Neuronal stem cell (in vitro differentiated cells): ENCODE data around the gene IQCH.
"Not testable (repeated sequence)": the region's sequence is repeated elsewhere in the genome, so short reads cannot be mapped to it uniquely, and the experiment has no call there.

Experiments used
- DNase-seq: peaks from one replicate; pipeline ENCODE4 v3.0.0-alpha.2; 2013; ENCODE audit warnings: low spot score
- H2AFZ ChIP-seq: one replicate; pipeline ENCODE4 v1.6.1; 2013; ENCODE audit warnings: mild to moderate bottlenecking, low read length, inconsistent platforms
- H2AK5ac ChIP-seq: 2 replicates; pipeline ENCODE4 v1.6.1; 2013; ENCODE audit warnings: low read depth, mild to moderate bottlenecking, inconsistent platforms, low read length, moderate library complexity, mixed read lengths
- H2BK120ac ChIP-seq: 2 replicates; pipeline ENCODE4 v1.6.1; 2013; ENCODE audit warnings: low read depth, mild to moderate bottlenecking, inconsistent platforms, low read length, moderate library complexity, mixed read lengths
- H2BK12ac ChIP-seq: one replicate; pipeline ENCODE4 v1.6.1; 2013; ENCODE audit warnings: low read length, inconsistent platforms
- H2BK15ac ChIP-seq: 2 replicates; pipeline ENCODE4 v1.6.1; 2013; ENCODE audit warnings: mild to moderate bottlenecking, low read length, inconsistent platforms, mixed read lengths
- H2BK5ac ChIP-seq: one replicate; pipeline ENCODE4 v1.6.1; 2013; ENCODE audit warnings: inconsistent platforms, mild to moderate bottlenecking, low read length, moderate library complexity
- H3K14ac ChIP-seq: one replicate; pipeline ENCODE4 v1.6.1; 2013; ENCODE audit warnings: low read length, inconsistent platforms
- H3K18ac ChIP-seq: 2 replicates; pipeline ENCODE4 v1.6.1; 2013; ENCODE audit warnings: low read length, inconsistent platforms
- H3K23ac ChIP-seq: 2 replicates; pipeline ENCODE4 v1.6.1; 2013; ENCODE audit warnings: low read depth, mild to moderate bottlenecking, mixed read lengths, low read length, inconsistent platforms; ENCODE audit not compliant: poor library complexity
- H3K27ac ChIP-seq: replicated peaks from 3 replicates; pipeline ENCODE4 v1.5.1; 2013; ENCODE audit warnings: low read length, inconsistent platforms
- H3K27me3 ChIP-seq, 3 experiments: 2 replicates each; pipeline ENCODE4 v1.6.1; 2013; ENCODE audit warnings: low read length in 3 of 3, mild to moderate bottlenecking in 2 of 3, inconsistent platforms in 1 of 3, low read depth in 1 of 3, mixed read lengths in 1 of 3, moderate library complexity in 1 of 3; ENCODE audit not compliant: control insufficient read depth in 3 of 3, insufficient read depth in 3 of 3
- H3K36me3 ChIP-seq, 2 donors: replicated peaks in 1 of 2; 2 replicates each; pipeline ENCODE4 v1.6.1; 2013; ENCODE audit warnings: low read length in 2 of 2; ENCODE audit not compliant: control insufficient read depth in 2 of 2, insufficient read depth in 2 of 2
- H3K4ac ChIP-seq: 2 replicates; pipeline ENCODE4 v1.6.1; 2013; ENCODE audit warnings: inconsistent platforms, mild to moderate bottlenecking, low read length, moderate library complexity
- H3K4me1 ChIP-seq, 2 donors: 1 replicate in 1 of 2; 2 replicates in 1 of 2; pipeline ENCODE4 v1.6.1; 2013; ENCODE audit warnings: low read length in 2 of 2, low read depth in 1 of 2; ENCODE audit not compliant: control insufficient read depth in 2 of 2, insufficient read depth in 1 of 2
- H3K4me2 ChIP-seq: one replicate; pipeline ENCODE4 v1.6.1; 2013; ENCODE audit warnings: mild to moderate bottlenecking, low read length, inconsistent platforms; ENCODE audit not compliant: insufficient read depth, poor library complexity, severe bottlenecking
- H3K4me3 ChIP-seq, 2 donors: 2 replicates each; pipeline ENCODE4 v1.5.1; 2013; ENCODE audit warnings: low read length in 2 of 2, mild to moderate bottlenecking in 2 of 2, inconsistent platforms in 1 of 2, moderate library complexity in 1 of 2
- H3K79me1 ChIP-seq: one replicate; pipeline ENCODE4 v1.6.1; 2013; ENCODE audit warnings: low read depth, mild to moderate bottlenecking, inconsistent platforms, low read length, moderate library complexity
- H3K9ac ChIP-seq: one replicate; pipeline ENCODE4 v1.6.1; 2013; ENCODE audit warnings: mild to moderate bottlenecking, low read depth, low read length, inconsistent platforms; ENCODE audit not compliant: poor library complexity
- H3K9me3 ChIP-seq, 2 donors: replicated peaks in 1 of 2; 2 replicates each; pipeline versions ENCODE3 to v1.6.1; 2013; ENCODE audit warnings: low read length in 2 of 2, mild to moderate bottlenecking in 2 of 2, inconsistent platforms in 1 of 2, low read depth in 1 of 2, mixed read lengths in 1 of 2, moderate library complexity in 1 of 2; ENCODE audit not compliant: control insufficient read depth in 2 of 2, insufficient read depth in 1 of 2
- H4K8ac ChIP-seq: one replicate; pipeline ENCODE4 v1.6.1; 2013; ENCODE audit warnings: low read depth, mild to moderate bottlenecking, inconsistent platforms, low read length, moderate library complexity
- H4K91ac ChIP-seq: one replicate; pipeline ENCODE4 v1.6.1; 2013; ENCODE audit warnings: low read length, low read depth, mild to moderate bottlenecking, inconsistent platforms; ENCODE audit not compliant: poor library complexity
- WGBS, 2 donors: extraction: QIAGEN DNeasy Blood & Tissue Kit; methylation state at CpG; one replicate each; pipeline ENCODE4 v1.1.7; 2013; ENCODE audit warnings: missing lambda C conversion rate in 2 of 2, mixed read lengths in 1 of 2; ENCODE audit not compliant: insufficient read length in 2 of 2, insufficient replicate concordance in 1 of 2; ENCODE audit errors: extremely low coverage in 2 of 2; 5-methylcytosine and 5-hydroxymethylcytosine counted together

IQCH gene

DNA sequence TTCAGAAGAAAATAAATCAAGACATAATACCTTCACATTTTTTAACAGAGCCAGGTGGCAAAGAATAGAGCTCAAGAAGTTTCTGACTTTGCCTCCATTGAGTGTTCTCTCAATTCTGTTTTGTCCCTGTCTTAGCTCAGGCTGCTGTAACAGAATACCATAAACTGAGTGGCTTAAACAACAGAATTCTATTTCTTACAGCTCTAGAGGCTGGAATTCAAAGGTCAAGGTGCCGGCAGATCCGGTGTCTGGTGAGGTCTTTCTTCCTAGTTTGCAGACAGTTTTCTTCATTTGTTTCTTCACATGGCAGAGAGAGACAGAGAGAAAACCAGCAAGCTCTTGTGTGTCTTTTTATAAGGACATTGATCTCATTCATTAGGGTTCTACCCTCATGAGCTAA, 25.6 kb downstream of the IQCH start:
- Histone ChIP-seq H3K9ac (no peak overlapping the region), H3K36me3 (no peaks in the 10 kb centered on the region), H4K8ac (no peak overlapping the region), H4K91ac (no peak overlapping the region), H3K14ac (no peak overlapping the region), H2AFZ (no peak overlapping the region), H3K4me3 (no peak overlapping the region), H2BK120ac (no peak overlapping the region), H3K27me3 (no peaks in the 10 kb centered on the region), H3K23ac (no peak overlapping the region), H2BK12ac (no peak overlapping the region), H3K4ac (no peak overlapping the region), H2BK5ac (no peak overlapping the region), H3K27ac (no peak overlapping the region), H3K4me2 (no peak overlapping the region), H3K18ac (no peak overlapping the region), H2BK15ac (no peak overlapping the region), H3K79me1 (no peaks in the 10 kb centered on the region), H3K9me3 (no peaks in the 10 kb centered on the region), H3K4me1 (peaks cover 0 to 3% of the 10 kb centered on the region in 2 donors), H2AK5ac (no peak overlapping the region)
- DNase-seq, result no peak
- no CpG with 5 or more reads among the region's 2 CpGs for WGBS, 2 donors

DNA sequence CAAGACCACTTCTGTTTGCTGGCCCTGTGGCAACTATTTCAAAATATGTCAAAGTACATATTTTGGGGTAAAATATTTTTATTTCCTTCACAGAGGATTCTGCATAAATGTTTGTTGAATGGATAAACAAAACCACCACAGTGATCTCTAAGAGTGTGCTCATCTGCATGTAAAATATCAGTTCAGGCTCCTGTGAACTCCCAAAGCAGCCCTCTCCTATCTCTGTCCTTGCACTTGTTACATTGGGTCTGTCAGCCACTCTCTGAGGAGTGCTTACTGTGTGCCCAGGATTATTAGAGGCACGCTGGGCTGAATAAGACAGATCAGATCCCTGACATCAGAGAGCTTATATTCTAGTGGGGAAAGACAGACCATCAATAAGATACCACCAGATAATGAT, 27.1 kb downstream of the IQCH start:
- Histone ChIP-seq H3K4me2 (no peak overlapping the region), H3K14ac (no peak overlapping the region), H3K4me3 (no peak overlapping the region), H3K79me1 (no peaks in the 10 kb centered on the region), H3K9me3 (peaks cover 0 to 4% of the 10 kb centered on the region in 2 donors), H2BK15ac (no peak overlapping the region), H3K27ac (no peak overlapping the region), H3K23ac (no peak overlapping the region), H2BK120ac (no peak overlapping the region), H2AK5ac (no peak overlapping the region), H2BK5ac (no peak overlapping the region), H3K27me3 (no peaks in the 10 kb centered on the region), H3K18ac (no peak overlapping the region), H4K8ac (no peak overlapping the region), H3K36me3 (no peaks in the 10 kb centered on the region), H3K9ac (no peak overlapping the region), H2BK12ac (no peak overlapping the region), H4K91ac (no peak overlapping the region), H2AFZ (no peak overlapping the region), H3K4me1 (peaks cover 0 to 3% of the 10 kb centered on the region in 2 donors), H3K4ac (no peak overlapping the region)
- no CpG with 5 or more reads among the region's 1 CpG for WGBS, 2 donors
- DNase-seq, result no peak

DNA sequence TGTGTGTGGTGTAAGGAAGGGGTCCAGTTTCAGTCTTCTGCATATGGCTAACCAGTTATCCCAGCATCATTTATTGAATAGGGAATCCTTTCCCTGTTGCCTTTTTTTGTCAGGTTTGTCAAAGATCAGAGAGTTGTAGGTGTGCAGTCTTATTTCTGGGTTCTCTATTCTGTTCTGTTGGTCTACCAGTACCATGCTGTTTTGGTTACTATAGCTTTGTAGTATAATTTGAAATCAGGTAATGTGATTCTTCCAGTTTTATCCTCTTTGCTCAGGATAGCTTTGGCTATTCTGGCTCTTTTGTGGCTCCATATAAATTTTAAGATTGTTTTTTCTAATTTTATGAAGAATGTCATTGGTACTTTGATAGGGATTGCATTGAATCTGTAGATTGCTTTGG, 31.0 kb downstream of the IQCH start:
- H3K27ac ChIP-seq, H3K14ac ChIP-seq, H3K4me2 ChIP-seq, H3K27me3 ChIP-seq, H2AFZ ChIP-seq, H2BK120ac ChIP-seq, H2AK5ac ChIP-seq, H4K8ac ChIP-seq, H3K36me3 ChIP-seq, H2BK12ac ChIP-seq, H3K4me3 ChIP-seq, H2BK5ac ChIP-seq, H4K91ac ChIP-seq, H3K18ac ChIP-seq, H2BK15ac ChIP-seq, H3K79me1 ChIP-seq, H3K9ac ChIP-seq, H3K23ac ChIP-seq, H3K4ac ChIP-seq, DNase-seq, H3K4me1 ChIP-seq: not testable (repeated sequence)
- peaks cover 0 to 11% of the 10 kb centered on the region in 2 donors for H3K9me3 ChIP-seq

DNA sequence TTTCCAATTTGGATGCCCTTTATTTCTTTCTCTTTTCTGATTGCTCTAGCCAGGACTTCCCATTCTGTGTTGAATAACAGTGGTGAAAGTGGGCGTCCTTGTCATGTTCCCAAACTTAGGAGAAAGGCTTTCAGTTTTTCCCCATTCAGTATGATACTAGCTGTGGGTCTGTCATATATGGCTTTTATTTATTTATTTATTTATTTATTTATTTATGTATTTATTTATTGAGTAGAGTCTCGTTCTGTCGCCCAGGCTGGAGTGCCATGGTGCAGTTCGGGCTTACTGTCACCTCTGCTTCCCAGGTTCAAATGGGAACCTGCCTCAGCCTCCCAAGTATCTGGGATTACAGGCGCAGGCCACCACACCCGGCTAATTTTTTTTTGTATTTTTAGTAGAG, 31.8 kb downstream of the IQCH start:
- DNase-seq, result not testable (repeated sequence)

More for the DNA sequence above, 31.8 kb downstream of the IQCH start:
- not testable (repeated sequence) for H2AFZ ChIP-seq, H3K36me3 ChIP-seq, H2AK5ac ChIP-seq, H4K91ac ChIP-seq, H2BK12ac ChIP-seq, H3K23ac ChIP-seq, H3K4me3 ChIP-seq, H3K14ac ChIP-seq, H3K4me2 ChIP-seq, H3K9ac ChIP-seq, H3K4me1 ChIP-seq, H3K18ac ChIP-seq, H3K27me3 ChIP-seq, H2BK5ac ChIP-seq, H3K79me1 ChIP-seq, H2BK120ac ChIP-seq, H3K27ac ChIP-seq, H3K4ac ChIP-seq, H4K8ac ChIP-seq, H2BK15ac ChIP-seq
- peaks cover 0 to 11% of the 10 kb centered on the region in 2 donors for H3K9me3 ChIP-seq
- no CpG with 5 or more reads among the region's 6 CpGs for WGBS, 2 donors
